Stimulated activated CD4-positive, alpha-beta T cell treated with anti-CD3 and anti-CD28 coated beads, Interleukin-2, amount 100 ng/mL, for 48 hours (primary cell): ENCODE measurements around the gene NPBWR2.
"Not testable (repeated sequence)": the region's sequence is repeated elsewhere in the genome, so short reads cannot be mapped to it uniquely, and the experiment has no call there.

ENCODE experiments used
- DNase-seq, 2 donors: peaks; one replicate each; pipeline ENCODE4 v3.0.0-alpha.2; 2020

NPBWR2 gene

GRCh38 chr20:64143018-64143801 lies 35.8 kb upstream of the NPBWR2 start:
- DNase-seq: no peak

- no peak for DNase-seq
These were observed 35.2 kb upstream of the NPBWR2 start for GRCh38 chr20:64142590-64142989.

- no peak for DNase-seq
These were observed 33.6 kb upstream of the NPBWR2 start for GRCh38 chr20:64140956-64141355.

GRCh38 chr20:64140061-64140931 lies 32.9 kb upstream of the NPBWR2 start:
- no peak for DNase-seq

- DNase-seq: no peak
These were observed 32.1 kb upstream of the NPBWR2 start for GRCh38 chr20:64139199-64140060.

- no peak for DNase-seq
These were observed 31.0 kb upstream of the NPBWR2 start for GRCh38 chr20:64138276-64138815.

GRCh38 chr20:64137598-64138031 lies 30.2 kb upstream of the NPBWR2 start:
- no peak for DNase-seq

GRCh38 chr20:64136004-64136710 lies 28.8 kb upstream of the NPBWR2 start:
- no peak for DNase-seq

- DNase-seq: not testable (repeated sequence)
These were observed 27.4 kb upstream of the NPBWR2 start for GRCh38 chr20:64134744-64135143.

- DNase-seq: no peak
These were observed 26.6 kb upstream of the NPBWR2 start for GRCh38 chr20:64133951-64134407.

- no peak for DNase-seq
These were observed 24.0 kb upstream of the NPBWR2 start for GRCh38 chr20:64131406-64131805.

GRCh38 chr20:64130876-64131275 lies 23.5 kb upstream of the NPBWR2 start:
- DNase-seq: no peak

- no peak for DNase-seq
These were observed 22.9 kb upstream of the NPBWR2 start for GRCh38 chr20:64130271-64130670.

GRCh38 chr20:64129146-64129782 lies 21.9 kb upstream of the NPBWR2 start:
- no peak for DNase-seq

GRCh38 chr20:64123517-64123916 lies 16.2 kb upstream of the NPBWR2 start:
- not testable (repeated sequence) for DNase-seq

- DNase-seq: not testable (repeated sequence)
These were observed 15.6 kb upstream of the NPBWR2 start for GRCh38 chr20:64122927-64123326.

- DNase-seq: no peak
These were observed 14.2 kb upstream of the NPBWR2 start for GRCh38 chr20:64121586-64121985.

- no peak for DNase-seq
These were observed 12.4 kb upstream of the NPBWR2 start for GRCh38 chr20:64119681-64120341.

GRCh38 chr20:64119301-64119680 lies 11.9 kb upstream of the NPBWR2 start:
- DNase-seq: no peak

- not testable (repeated sequence) for DNase-seq
These were observed 10.0 kb upstream of the NPBWR2 start for GRCh38 chr20:64117432-64117777.
